Measurements from ENCODE around the gene RBM25.
A peak's percentile ranks its signal among the peaks of the same experiment; 100 is the strongest.
"Not testable (repeated sequence)": the region's sequence is repeated elsewhere in the genome, so short reads cannot be mapped to it uniquely, and the experiment has no call there.

The RBM25 gene

DNA sequence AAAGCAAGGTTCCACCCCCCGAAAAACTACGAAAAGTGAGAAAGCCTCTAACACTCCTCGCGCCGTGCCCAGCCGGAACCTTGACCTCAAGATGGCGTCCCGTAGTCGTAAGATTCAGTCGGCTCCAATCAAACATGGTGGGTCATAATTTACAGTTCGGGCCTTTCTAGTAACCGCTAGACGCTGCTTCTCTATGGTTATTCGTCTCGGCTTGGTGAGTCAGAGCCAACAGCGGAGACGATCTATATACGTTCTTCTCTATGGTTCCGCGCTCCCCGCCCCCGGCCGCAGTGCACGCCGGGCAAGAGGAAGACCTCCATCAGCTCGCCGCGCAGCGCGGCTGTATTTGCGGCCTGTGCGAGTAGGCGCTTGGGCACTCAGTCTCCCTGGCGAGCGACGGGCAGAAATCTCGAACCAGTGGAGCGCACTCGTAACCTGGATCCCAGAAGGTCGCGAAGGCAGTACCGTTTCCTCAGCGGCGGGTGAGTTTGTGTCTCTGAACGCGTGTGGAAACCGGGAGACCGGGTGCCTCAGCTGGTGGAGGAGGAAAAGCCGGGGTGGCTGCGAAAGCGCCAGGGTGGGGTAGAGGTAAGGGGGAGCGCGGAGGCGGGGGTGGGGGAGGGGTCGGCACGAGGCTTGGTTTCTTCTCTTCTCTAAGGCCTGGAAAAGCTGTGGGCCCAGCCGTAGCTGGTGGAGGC lies at the start of gene RBM25:
Gene RBM25 (plus strand): TSS at position 311 of the 698 bp plus-strand sequence. CDS start 13,108 bp downstream, outside the sequence.
- DNase-seq (ENCODE audit: low spot score), result peak; percentile 99

GRCh38 chr14:73011189-73011588 lies 47.1 kb upstream of the RBM25 start:
- DNase-seq (ENCODE audit: low spot score), result not testable (repeated sequence)

DNA sequence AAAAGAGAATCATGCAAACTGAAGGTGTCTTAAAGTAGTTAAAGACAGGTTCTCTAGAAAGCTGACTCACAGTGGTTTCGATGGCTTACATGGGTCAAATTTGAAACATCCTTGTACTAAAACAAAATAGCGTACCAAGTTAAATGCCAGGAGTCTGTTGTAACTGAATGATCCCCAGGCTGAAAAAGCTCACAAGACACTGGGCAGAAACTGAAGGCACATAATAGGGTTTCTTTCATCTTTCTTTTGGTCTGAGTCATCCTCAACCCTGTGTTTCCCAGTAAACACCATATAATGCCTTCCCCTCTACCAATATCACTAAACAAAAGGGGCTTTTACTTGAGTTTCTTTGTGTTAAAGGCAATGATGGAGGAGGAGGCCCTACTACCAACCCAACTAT lies 44.2 kb upstream of the RBM25 start:
- DNase-seq (ENCODE audit: low spot score), result no peak

DNA sequence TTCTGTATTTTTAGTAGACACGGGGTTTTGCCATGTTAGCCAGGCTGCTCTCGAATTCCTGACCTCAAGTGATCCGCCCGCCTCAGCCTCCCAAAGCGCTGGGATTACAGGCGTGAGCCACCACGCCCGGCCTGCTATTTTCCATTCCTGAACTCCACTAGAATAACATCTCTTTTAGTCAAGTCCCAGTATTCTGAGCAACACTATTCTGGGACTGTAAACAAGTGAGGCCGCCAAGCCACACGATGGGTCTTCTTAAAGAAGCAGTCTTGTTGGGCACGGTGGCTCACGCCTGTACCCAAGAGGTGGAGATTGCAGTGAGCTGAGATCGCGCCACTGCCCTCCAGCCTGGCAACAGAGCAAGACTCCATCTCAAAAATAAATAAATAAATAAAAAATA lies 42.8 kb upstream of the RBM25 start:
- not testable (repeated sequence) for DNase-seq (ENCODE audit: low spot score)

- not testable (repeated sequence) for DNase-seq (ENCODE audit: low spot score)
These were observed 42.3 kb upstream of the RBM25 start for GRCh38 chr14:73016011-73016410.

- DNase-seq (ENCODE audit: low spot score), result no peak
These were observed 36.3 kb upstream of the RBM25 start for GRCh38 chr14:73022051-73022450.

DNA sequence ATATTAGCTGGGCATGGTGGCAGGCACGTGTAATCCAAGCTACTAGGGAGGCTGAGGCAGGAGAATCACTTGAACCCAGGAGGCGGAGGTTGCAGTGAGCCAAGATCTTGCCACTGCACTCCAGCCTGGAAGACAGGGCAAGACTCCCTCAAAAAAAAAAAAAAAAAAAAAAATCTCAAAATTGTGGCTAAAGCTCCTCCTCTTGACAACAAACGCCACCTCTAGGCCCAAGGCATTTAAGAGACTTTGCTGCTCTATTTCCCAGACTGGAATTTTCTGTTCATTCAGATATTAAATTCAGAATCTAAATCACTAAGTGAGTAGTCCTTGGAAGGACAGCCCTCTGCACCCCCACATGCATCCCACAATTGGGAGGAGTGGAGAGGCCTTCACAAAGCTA lies 32.8 kb upstream of the RBM25 start:
- DNase-seq (ENCODE audit: low spot score), result no peak

- no peak for DNase-seq (ENCODE audit: low spot score)
These were observed 32.0 kb upstream of the RBM25 start for GRCh38 chr14:73026243-73026844.

GRCh38 chr14:73026845-73027542 lies 31.3 kb upstream of the RBM25 start, which contains the start of gene ZFYVE1:
ZFYVE1 (minus strand) TSS chr14:73027106; CDS start chr14:73024508, 2,598 bp downstream.
- DNase-seq (ENCODE audit: low spot score), result peak; percentile 99

GRCh38 chr14:73027546-73027945 lies 30.8 kb upstream of the RBM25 start:
- DNase-seq (ENCODE audit: low spot score), result no peak

- DNase-seq (ENCODE audit: low spot score), result no peak
These were observed 30.4 kb upstream of the RBM25 start for GRCh38 chr14:73027984-73028383.

- not testable (repeated sequence) for DNase-seq (ENCODE audit: low spot score)
These were observed 21.5 kb upstream of the RBM25 start for GRCh38 chr14:73036706-73037450.

- no peak for DNase-seq (ENCODE audit: low spot score)
These were observed 10.5 kb upstream of the RBM25 start for GRCh38 chr14:73047808-73048207.

DNA sequence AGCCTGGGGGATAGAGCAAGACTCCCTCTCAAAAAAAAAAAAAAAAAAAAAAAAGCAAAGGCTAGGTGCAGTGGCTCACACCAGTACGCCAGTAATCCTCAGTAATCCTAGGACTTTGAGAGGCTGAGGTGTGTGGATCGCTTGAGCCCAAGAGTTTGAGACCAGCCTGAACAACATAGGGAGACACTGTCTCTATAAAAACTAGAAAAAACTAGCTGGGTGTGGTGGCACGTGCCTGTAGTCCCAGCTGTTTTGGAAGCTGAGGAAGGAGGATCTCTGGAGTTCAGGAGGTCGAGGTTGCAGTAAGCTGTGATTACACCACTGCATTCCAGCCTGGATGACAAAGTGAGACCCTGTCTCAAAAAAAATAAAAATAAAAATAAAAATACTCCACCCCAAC lies 8.9 kb upstream of the RBM25 start:
- no peak for DNase-seq (ENCODE audit: low spot score)

GRCh38 chr14:73055251-73055650 lies 3.1 kb upstream of the RBM25 start:
- no peak for DNase-seq (ENCODE audit: low spot score)

- no peak for DNase-seq (ENCODE audit: low spot score)
These were observed 450 bp upstream of the RBM25 start for GRCh38 chr14:73057944-73058223.

- no peak for DNase-seq (ENCODE audit: low spot score)
These were observed 764 bp downstream of the RBM25 start for GRCh38 chr14:73058922-73059673.

DNA sequence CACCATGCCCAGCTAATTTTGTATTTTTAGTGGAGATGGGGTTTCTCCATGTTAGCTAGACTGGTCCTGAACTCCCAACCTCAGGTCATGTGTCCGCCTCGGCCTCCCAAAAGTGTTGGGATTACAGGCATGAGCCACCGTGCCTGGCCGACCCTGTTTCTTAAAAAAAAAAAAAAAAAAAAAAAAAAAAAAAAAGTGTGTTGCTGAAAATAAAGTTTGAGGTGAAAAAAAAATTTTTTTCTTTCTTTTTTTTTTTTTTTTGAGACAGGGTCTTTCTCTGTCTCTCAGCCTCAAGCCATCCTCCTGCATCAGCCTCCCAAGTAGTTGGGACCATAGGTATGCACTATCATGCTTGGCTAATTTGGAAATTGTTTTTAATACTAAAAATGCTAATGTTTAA lies 11.3 kb downstream of the RBM25 start:
- DNase-seq (ENCODE audit: low spot score), result no peak

GRCh38 chr14:73091044-73091443 lies 32.7 kb downstream of the RBM25 start:
- DNase-seq (ENCODE audit: low spot score), result no peak

DNA sequence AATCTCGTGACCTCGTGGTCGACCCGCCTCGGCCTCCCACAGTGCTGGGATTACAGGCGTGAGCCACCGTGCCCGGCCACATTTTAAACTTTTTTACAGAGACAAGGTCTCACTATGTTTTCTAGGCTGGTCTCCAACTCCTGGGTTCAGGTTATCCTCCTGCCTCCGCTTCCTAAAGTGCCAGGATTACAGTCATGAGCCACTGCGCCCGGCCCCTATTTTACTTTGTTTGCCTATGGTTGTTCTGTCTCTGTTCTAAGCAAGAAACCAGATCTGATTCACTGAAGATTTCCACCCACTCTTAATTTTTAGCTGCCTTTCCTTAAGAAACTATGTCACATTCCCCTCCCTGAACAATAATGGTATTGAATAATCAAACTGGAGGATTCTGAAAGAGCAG lies 39.1 kb downstream of the RBM25 start:
- DNase-seq (ENCODE audit: low spot score), result peak; percentile 34

DNA sequence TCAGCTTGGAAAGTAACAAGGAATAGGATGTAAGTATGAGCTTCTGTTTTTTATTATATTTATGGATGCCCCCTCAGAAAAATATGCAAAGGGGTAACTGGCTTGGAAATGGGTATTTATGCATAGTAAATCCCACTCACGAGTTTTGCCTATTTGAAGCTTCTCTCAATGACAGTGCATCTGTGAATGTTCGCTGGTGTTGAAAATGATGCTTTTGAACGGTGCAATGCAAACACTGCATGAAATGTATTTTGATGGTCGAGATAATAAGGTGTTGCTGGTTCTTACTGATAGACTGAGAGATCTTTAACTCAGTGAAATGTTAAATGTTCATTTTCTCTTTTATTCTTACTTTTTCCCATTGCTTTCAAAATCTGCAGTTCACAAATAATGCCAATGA lies 42.0 kb downstream of the RBM25 start:
- DNase-seq (ENCODE audit: low spot score), result no peak

Measured in putamen (tissue), 1 donor.